HG02981 (cell line): ENCODE data around the gene RNF126.
"Not testable (repeated sequence)": the region's sequence is repeated elsewhere in the genome, so short reads cannot be mapped to it uniquely, and the experiment has no call there.

Experiments
- ATAC-seq: cut with Tn5 transposase; IDR thresholded peaks from one replicate; pipeline ENCODE4 v1.9.1; 2021; ENCODE audit warnings: mild to moderate bottlenecking, moderate library complexity; ENCODE audit not compliant: unreplicated experiment

RNF126 gene

DNA sequence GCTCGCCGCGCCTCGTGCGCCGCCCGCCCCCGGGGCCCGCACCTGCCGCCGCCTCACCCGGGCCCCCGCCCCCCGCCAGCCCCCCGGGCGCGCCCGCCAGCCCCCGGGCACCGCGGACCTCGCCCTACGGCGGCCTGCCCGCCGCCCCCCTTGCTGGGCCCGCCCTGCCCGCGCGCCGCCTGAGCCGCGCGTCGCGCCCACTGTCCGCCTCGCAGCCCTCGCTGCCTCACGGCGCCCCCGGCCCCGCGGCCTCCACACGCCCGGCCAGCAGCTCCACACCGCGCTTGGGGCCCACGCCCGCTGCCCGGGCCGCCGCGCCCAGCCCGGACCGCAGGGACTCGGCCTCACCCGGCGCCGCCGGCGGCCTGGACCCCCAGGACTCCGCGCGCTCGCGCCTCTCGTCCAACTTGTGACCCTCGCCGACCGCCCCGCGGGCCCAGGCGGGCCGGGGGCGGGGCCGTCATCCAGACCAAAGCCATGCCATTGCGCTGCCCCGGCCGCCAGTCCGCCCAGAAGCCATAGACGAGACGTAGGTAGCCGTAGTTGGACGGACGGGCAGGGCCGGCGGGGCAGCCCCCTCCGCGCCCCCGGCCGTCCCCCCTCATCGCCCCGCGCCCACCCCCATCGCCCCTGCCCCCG lies 46.8 kb downstream of the RNF126 start:
- no peak for ATAC-seq

DNA sequence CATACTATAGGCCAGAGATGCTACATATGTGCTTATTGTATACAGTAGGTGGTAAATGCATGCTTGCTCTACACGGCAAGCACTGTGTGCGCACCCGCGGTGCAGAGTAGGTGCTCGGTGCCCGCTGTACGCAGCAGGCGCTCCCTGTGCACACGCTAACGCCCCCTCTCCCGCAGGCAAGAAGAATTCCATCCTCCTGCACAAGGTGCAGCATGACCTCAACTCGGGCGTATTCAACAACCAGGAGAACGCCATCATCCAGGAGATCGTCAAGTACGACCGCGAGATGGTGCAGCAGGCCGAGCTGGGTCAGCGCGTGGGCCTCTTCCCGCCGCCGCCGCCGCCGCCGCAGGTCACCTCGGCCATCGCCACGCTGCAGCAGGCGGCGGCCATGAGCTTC lies 47.4 kb downstream of the RNF126 start:
- ATAC-seq = no peak

DNA sequence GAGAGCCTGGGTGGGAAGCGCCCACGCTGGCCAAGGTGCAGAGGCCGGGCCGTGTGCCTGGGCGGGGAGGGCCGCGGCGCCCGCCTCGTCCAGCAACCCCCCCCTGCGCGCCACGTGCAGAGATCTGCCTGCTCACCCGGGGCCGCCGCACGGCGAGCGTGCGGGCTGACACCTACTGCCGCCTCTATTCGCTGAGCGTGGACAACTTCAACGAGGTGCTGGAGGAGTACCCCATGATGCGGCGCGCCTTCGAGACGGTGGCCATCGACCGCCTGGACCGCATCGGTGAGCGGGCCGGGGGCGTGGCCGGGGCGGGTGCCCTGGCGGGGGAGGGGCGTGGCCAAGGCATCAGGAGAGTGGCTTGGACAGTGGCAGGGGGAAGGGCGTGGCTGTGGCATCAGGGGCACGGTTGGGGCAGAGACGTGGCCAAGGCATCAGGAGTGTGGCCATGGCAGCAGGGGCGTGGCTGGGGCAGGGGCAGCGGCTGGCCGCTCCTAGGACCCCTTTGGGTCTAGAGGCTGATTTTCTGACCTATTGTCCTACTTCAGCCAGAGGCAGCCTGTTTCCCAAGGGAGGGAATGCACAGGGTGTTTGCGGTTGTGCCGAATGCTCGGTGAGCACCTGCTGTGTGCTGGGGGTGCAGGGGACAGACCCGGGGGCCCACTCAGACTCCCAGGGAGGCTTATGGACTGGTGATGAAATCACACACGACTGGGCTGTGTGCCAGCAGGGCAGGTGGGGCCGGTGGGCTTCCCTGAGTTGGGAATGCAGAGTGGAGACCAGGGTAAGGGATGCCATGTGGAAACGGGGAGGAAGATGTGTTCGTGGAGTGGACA lies 49.1 kb downstream of the RNF126 start:
- no peak for ATAC-seq

DNA sequence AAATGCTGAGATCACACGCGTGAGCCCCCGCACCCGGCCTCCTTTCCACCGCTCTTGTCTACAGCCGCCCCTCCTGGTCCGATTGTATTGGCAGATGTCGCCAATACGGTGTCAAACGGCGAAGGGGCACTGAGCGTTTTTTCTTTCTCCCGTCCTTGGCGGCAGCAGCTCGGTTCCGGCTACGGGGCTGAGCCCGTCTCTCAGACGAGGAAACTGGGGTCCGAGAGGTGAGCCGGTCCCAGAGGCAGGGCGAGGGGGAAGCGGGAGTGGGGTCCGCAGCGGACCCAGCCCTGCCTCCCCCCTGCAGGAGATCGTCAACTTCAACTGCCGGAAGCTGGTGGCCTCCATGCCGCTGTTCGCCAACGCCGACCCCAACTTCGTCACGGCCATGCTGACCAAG lies 50.1 kb downstream of the RNF126 start:
- ATAC-seq = no peak

DNA sequence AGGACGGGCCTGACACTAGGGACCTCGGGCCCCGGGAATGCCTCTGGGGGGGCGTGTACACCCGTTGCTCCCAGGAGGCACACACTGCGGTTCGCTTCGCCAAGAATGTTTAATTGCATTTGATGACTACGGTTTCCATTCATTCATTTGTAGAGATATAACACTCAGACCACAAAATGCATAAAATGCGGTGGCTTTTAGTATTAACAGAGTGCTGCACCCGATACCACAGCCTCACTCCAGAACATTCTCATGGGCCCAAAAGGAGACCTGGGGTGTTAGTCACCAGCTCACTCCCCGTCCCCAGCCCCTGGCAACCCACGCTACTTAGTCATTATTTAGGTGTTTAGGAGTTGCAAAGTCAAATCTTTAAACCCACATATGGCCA lies 51.5 kb downstream of the RNF126 start:
- ATAC-seq = no peak

DNA sequence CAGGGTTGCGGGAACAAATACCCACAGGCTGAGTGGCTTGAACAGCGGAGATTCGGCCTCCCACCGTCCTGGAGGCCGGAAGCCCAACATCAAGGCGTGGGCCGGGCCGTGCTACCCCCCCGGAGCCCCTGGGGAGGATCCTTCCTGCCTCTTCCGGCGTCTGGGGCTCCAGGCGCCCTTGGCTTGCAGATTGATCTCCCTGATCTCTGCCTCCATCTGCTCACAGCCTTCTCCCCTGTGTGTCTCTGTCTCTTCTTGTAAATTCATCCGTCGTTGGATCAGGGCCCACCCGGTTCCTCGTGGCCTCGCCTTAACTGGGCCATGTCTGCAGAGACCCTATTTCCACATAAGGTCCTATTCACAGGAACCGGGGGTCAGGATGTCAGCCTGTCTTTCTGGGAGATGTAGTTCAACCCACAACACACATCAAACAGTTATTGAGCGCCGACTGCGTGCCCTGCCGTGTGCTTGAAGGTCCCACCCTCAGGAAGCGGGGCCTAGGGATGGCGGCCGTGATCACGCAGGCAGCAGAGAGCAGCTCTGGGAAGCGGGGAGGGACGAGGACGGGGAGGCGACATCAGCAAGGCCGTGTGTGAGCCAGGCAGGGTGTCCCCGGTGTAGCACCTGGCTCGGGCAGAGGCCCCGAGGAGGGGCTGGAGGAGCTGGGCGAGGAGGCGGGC lies 52.1 kb downstream of the RNF126 start:
- ATAC-seq = no peak

DNA sequence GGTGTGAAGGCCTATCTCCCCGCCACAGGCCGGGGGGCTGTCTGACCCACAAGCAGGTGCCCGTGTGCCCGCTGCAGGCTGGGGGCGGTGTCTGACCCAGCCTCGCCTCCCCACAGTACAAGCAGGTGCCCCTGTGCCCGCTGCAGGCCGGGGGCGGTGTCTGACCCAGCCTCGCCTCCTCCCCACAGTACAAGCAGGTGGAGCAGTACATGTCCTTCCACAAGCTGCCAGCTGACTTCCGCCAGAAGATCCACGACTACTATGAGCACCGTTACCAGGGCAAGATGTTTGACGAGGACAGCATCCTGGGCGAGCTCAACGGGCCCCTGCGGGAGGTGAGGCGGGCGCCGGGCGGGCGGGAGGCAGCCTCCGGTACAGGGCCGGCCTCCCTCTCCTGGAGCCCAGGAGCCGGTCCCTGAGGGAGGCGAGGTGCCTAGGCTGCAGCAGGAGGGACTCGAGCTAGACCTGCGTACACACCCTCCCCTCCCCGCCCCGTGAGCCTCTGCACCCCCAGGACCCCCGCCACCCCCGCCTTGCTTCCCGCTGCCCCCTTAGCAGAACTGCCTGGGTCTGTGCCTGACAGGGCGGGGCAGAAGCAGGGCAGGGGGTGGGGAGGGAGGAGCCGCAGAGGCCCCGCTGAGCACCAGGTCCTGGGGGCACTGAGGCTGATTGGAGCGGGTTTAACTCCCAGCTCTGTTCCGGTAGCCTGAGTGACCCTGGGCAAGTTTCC lies 52.8 kb downstream of the RNF126 start:
- ATAC-seq = no peak

DNA sequence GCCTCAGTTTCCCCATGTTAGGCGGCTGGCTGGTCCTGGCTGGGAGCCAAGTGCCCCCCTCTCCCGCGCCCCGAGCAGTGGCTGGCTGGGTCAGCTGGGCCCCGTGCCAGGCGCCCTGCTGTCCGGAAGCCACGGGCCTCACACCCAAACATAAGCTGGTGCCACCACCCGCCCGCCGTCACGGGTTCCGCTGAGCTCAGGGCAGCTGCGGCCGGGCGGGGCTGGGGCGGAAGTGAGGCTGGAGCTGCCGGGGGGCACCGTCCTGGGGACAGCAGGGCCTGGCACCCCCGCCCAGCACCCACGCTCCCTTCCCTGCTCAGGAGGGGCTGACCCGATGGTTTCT lies 54.0 kb downstream of the RNF126 start:
- ATAC-seq = no peak

DNA sequence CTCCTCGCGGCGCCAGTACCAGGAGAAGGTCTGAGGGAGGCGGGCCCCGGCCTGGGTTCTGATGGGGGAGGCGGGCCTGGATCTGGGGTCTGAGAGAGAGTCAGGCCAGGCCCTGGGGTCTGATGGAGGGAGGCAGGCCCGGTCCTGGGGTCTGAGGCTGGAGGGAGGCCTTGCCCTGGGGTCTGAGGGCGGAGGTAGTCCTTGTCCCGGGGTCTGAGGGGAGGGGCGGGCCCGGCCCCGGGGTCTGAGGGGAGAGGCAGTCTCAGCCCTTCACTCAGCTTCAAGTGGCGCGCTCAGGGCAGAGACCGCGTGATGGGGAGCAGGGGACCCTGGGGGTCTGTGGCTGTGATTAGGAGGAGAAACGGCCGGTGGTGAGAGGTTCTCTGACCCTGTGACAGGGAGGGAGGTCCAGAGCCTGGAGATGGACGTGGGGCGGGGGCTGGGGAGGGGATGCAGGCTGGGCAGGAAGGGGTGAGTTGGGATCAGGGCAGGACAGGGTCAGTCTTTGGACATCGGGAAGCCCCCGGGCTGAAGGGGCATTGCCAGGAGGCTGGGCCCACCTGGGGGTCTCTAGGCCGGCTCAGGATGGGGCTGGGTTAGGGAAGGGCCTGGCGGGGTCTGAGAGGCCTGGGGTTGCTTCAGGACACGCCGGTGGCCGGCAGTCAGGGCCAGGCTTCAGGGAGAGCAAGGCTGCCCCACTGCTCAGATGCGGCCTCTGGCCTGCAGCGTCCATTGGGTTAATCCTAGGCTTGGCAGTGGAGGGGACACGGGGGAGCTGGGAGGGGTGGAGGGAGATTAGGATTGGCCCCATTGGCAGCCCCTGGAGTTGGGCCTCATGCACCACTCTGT lies 54.6 kb downstream of the RNF126 start:
- no peak for ATAC-seq

DNA sequence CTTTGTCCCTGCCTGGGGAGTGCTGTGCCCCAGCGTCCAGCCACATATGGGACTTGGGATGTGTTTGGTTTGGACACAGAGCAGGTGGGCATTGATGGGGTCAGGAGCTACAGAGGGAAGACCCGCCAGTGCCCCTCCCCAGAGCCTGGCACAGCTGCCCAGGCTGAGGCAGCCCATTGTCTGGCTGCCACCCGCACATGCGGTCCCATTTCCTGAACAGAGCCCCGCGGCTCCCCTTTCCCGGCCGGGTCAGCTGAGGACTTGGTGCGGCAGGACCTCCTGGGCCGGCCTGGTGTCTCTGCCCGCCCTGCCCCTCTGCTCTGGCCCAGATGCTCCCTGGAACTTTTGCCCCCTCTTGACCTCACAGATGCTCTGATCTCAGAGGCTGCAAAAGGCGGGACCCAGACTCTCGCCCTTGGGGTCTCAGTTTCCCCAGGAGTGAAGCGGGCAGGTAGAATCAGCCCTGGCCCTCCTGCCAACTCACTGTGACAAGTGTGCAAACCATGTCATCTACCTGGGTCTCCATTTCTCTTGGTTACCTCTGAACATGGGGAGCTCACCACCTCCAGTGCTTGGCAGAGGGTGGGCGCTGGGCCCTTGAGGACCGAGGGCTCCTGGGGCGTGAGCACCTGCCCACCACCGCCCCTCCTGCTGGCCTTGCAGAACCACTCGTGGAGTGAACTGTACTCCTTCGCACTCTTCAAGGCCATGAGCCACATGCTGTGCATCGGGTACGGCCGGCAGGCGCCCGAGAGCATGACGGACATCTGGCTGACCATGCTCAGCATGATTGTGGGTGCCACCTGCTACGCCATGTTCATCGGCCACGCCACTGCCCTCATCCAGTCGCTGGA lies 55.5 kb downstream of the RNF126 start:
- no peak for ATAC-seq

DNA sequence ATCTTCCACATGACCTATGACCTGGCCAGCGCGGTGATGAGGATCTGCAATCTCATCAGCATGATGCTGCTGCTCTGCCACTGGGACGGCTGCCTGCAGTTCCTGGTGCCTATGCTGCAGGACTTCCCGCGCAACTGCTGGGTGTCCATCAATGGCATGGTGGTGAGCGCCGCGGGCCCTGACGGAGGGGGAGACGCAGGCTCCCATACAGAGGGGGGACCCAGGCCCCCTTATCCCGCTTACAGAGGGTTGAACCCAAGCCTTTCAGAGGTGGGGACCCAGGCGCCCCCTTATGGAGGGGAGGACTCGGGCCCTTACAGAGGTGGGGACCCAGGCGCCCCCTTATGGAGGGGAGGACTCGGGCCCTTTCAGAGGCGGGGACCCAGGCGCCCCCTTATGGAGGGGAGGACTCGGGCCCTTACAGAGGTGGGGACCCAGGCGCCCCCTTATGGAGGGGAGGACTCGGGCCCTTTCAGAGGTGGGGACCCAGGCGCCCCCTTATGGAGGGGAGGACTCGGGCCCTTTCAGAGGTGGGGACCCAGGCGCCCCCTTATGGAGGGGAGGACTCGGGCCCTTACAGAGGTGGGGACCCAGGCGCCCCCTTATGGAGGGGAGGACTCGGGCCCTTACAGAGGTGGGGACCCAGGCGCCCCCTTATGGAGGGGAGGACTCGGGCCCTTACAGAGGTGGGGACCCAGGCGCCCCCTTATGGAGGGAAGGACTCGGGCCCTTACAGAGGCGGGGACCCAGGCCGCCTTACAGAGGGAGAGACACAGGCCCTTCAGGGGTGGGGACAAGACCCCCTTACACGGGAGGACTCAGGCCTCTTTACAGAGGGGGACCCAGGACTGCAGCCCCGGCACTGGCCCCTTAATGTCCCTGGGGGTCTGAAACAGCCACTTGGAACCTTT lies 57.7 kb downstream of the RNF126 start:
- not testable (repeated sequence) for ATAC-seq

DNA sequence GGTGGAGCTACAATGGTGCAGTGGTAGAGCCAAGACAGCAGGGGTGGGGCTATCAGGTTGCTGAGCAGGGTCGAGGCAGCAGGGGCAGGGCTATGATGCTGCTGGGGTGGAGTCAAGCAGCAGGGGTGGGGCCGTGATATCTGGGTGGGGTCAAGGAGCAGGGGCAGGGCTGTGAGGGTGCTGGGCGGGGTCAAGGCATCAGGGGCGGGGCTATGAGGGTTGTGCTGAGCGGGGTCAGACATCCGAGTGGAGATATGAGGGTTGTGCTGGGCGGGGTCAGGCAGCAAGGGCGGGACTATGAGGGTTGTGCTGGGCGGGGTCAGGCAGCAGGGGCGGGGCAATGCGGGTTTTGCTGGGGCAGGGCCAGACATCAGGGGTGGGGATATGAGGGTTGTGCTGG lies 58.7 kb downstream of the RNF126 start:
- no peak for ATAC-seq

DNA sequence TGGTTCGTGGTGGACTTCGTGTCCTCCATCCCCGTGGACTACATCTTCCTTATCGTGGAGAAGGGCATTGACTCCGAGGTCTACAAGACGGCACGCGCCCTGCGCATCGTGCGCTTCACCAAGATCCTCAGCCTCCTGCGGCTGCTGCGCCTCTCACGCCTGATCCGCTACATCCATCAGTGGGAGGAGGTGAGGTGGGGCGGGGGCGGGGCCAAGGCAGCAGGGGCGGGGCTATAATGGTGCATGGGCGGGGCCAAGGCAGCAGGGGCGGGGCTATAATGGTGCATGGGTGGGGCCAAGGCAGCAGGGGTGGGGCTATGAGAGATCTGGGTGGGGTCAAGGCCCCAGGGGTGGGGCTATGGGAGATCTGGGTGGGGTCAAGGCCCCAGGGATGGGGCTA lies 59.2 kb downstream of the RNF126 start:
- not testable (repeated sequence) for ATAC-seq

DNA sequence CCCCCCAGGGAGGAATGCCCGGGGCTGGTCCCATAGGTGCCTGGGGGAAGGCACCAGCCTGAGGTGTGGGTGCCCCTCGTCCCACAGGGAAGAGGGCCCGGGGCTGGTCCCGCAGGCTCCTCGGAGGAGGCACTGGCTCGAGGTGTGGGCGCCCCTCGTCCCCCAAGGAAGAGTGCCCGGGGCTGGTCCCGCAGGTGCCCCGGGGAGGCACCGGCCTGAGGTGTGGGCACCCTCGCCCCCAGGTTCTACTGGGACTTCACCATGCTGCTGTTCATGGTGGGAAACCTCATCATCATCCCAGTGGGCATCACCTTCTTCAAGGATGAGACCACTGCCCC lies 59.7 kb downstream of the RNF126 start:
- not testable (repeated sequence) for ATAC-seq

DNA sequence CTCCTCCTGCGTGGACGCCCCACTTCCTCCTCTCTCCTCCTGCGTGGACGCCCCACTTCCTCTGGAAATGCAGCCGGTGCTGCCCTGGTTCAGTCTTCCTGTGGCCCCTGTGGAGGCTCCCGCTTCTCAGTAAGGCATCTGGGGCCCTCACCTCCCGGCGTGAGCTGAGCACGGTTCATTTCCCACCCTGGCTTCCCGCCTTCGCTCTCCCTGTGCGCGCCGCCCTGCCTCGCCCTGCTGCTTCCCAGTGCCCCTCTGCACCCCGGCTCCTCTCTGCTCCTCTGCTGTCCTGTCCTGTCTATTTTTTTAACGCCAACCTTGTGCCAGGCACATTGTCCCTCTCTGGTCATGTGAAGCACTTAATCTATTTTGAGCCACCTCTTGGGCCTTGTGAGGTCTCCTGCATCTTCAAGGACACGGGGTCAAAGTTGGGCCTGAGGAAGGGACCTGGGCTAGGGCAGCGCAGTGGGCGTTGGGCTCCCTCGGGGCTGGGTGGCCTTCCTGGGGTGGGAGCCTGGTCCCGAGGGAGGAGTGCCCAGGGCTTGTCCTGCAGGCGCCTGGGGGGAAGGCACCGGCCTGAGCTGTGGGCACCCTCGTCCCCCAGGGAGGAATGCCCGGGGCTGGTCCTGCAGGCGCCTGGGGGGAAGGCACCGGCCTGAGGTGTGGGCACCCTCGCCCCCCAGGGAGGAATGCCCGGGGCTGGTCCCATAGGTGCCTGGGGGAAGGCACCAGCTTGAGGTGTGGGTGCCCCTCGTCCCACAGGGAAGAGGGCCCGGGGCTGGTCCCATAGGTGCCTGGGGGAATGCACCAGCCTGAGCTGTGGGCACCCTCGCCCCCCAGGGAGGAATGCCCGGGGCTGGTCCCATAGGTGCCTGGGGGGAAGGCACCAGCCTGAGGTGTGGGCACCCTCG lies 60.4 kb downstream of the RNF126 start:
- ATAC-seq = no peak

DNA sequence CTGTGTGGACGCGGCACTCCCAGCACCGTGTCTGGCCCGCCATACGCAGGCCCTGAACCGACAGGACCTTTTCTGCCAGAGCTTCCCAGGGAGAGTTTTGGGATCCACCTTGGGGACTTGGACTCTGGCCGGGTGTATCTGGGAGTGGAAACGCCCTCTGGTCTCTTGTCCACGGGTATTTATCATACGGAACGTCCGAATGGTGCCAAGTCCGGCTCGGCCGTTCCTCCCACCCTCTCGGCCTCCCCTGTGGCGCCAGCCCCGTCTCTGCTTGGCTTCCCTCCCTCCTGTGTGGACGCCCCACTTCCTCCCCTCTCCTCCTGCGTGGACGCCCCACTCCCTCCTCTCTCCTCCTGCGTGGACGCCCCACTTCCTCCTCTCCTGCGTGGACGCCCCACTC lies 61.2 kb downstream of the RNF126 start:
- no peak for ATAC-seq

DNA sequence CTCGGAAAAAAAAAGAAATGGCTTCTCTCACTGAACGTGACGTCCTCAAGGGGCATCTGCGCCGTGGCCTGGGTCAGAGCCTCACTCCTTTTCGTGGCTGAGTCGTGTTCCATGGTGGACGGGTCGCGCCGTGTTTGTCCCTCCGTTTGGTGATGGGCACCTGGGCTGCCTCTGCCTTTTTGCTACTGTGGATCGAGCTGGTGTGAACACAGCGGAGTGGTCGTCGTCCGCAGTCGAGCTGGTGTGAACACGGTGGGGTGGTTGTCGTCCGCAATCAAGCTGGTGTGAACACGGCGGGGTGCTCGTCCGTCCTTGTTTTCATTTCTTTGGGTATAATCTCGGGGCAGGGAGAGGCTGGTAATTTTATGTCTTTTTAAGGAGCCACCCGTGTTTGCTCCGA lies 61.7 kb downstream of the RNF126 start:
- ATAC-seq = no peak
